Measurements from ENCODE around the gene SMIM35. TPM values are rescaled to one million over a fixed set of nuclear protein-coding genes. Genes with fewer than 3 reads are reported as not detected.

Gene SMIM35
- total RNA-seq, 1 experiment from 2014 or later, result not detected

- no TSS peak for BruUV-seq (replicated peaks)
- Histone ChIP-seq H2AFZ (no peak overlapping the region), H3K79me2 (ENCODE audit: low read depth) (no peaks in the 10 kb centered on the region), H3K9me2 (ENCODE audit: insufficient read depth) (no peaks in the 10 kb centered on the region), H3K4me1 (replicated peaks; ENCODE audit: insufficient read depth) (no peaks in the 10 kb centered on the region), H3K36me3 (ENCODE audit: low read depth) (no peaks in the 10 kb centered on the region), H3F3A (ENCODE audit: insufficient read depth, low read depth) (no peaks in the 10 kb centered on the region), H3K9me3 (ENCODE audit: insufficient read depth, low read depth) (no peaks in the 10 kb centered on the region), H4K20me1 (ENCODE audit: insufficient read depth) (no peaks in the 10 kb centered on the region), H3K27ac (no peak overlapping the region), H3K27me3 (ENCODE audit: insufficient read depth, low read depth) (peaks cover 24% of the 10 kb centered on the region), H3K4me2 (no peak overlapping the region), H3K4me3 (no peak overlapping the region)
- ChIA-PET POLR2A (ENCODE audit: unreplicated experiment) (no interaction called here), CTCF (no interaction called here)
- no peak for TF ChIP-seq EZH2 (IDR thresholded peaks at IDR 0.05; ENCODE audit: low read depth)
- TF ChIP-seq CTCF (conservative IDR thresholded peaks at IDR 0.05), result no peak
- intact Hi-C loops (cut with micrococcal nuclease; ENCODE audit: unreplicated experiment), result no loop called here
- DNase-seq, result no peak
Measured at GRCh38 chr11:117984476-117984875, 102.3 kb downstream of the SMIM35 start.

- ChIA-PET CTCF (no interaction called here), POLR2A (ENCODE audit: unreplicated experiment) (no interaction called here)
- Histone ChIP-seq H3K4me1 (replicated peaks; ENCODE audit: insufficient read depth) (no peaks in the 10 kb centered on the region), H4K20me1 (ENCODE audit: insufficient read depth) (no peaks in the 10 kb centered on the region), H3K4me3 (no peak overlapping the region), H2AFZ (no peak overlapping the region), H3K36me3 (ENCODE audit: low read depth) (no peaks in the 10 kb centered on the region), H3K79me2 (ENCODE audit: low read depth) (no peaks in the 10 kb centered on the region), H3F3A (ENCODE audit: insufficient read depth, low read depth) (no peaks in the 10 kb centered on the region), H3K9me3 (ENCODE audit: insufficient read depth, low read depth) (no peaks in the 10 kb centered on the region), H3K27me3 (ENCODE audit: insufficient read depth, low read depth) (peaks cover 23% of the 10 kb centered on the region), H3K4me2 (no peak overlapping the region), H3K9me2 (ENCODE audit: insufficient read depth) (no peaks in the 10 kb centered on the region), H3K27ac (no peak overlapping the region)
- intact Hi-C loops (cut with micrococcal nuclease; ENCODE audit: unreplicated experiment), result no loop called here
- BruUV-seq (replicated peaks), result no TSS peak
- DNase-seq, result no peak
- no peak for TF ChIP-seq EZH2 (IDR thresholded peaks at IDR 0.05; ENCODE audit: low read depth)
- TF ChIP-seq CTCF (conservative IDR thresholded peaks at IDR 0.05), result no peak
Measured at GRCh38 chr11:117983163-117983475, 103.6 kb downstream of the SMIM35 start.

- BruUV-seq (replicated peaks), result no TSS peak
- Histone ChIP-seq H3K36me3 (ENCODE audit: low read depth) (no peaks in the 10 kb centered on the region), H3K9me3 (ENCODE audit: insufficient read depth, low read depth) (no peaks in the 10 kb centered on the region), H3K27ac (no peak overlapping the region), H3K9me2 (ENCODE audit: insufficient read depth) (no peaks in the 10 kb centered on the region), H3K4me1 (replicated peaks; ENCODE audit: insufficient read depth) (no peaks in the 10 kb centered on the region), H3F3A (ENCODE audit: insufficient read depth, low read depth) (no peaks in the 10 kb centered on the region), H3K79me2 (ENCODE audit: low read depth) (no peaks in the 10 kb centered on the region), H4K20me1 (ENCODE audit: insufficient read depth) (no peaks in the 10 kb centered on the region), H3K4me2 (no peak overlapping the region), H3K4me3 (no peak overlapping the region), H2AFZ (no peak overlapping the region), H3K27me3 (ENCODE audit: insufficient read depth, low read depth) (peaks cover 10% of the 10 kb centered on the region; the same call in 1 of the 2 replicates)
- ChIA-PET CTCF (no interaction called here), POLR2A (ENCODE audit: unreplicated experiment) (no interaction called here)
- intact Hi-C loops (cut with micrococcal nuclease; ENCODE audit: unreplicated experiment), result no loop called here
- DNase-seq, result no peak
- TF ChIP-seq EZH2 (IDR thresholded peaks at IDR 0.05; ENCODE audit: low read depth), result no peak
- no peak for TF ChIP-seq CTCF (conservative IDR thresholded peaks at IDR 0.05)
Measured at GRCh38 chr11:117980720-117981119, 106.0 kb downstream of the SMIM35 start.

All from PC-9 (cell line).